HEK293T (cell line): ENCODE measurements around the gene APPL2.

ENCODE experiments used
- ELF4 ChIP-seq: fragments of 450-650 bp; IDR thresholded peaks from 2 replicates; pipeline ENCODE4 v1.6.1; 2017; ENCODE audit warnings: antibody characterized with exemption
- HDGF ChIP-seq: fragments of 450-650 bp; IDR thresholded peaks from 2 replicates; pipeline ENCODE4 v1.6.1; 2017; ENCODE audit warnings: antibody characterized with exemption, borderline replicate concordance
- LEF1 ChIP-seq: fragments of 450-650 bp; IDR thresholded peaks from 2 replicates; pipeline ENCODE4 v1.6.1; 2017; ENCODE audit warnings: mild to moderate bottlenecking, borderline replicate concordance
- SP1 ChIP-seq: fragments of 450-650 bp; IDR thresholded peaks from 2 replicates; pipeline ENCODE4 v1.6.1; 2017

DNA sequence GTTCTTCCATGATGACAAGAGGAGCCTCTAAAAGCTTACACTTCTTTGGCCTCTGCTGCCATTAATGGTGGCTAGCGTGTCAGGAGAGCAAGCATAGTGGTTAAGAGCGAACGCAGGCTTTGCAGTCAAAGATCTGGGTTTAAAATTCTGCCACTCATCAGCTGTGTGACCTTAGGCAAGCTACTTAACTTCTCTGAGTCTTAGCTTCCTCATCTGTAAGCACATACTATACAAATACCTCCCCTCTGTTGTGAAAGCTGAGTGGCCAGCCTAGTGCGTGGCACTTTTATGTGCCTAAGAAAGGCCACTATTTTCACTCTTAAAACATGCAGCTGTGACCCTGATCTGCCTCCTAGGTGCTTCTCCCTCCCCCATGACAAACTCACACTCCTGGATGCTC is 11.6 kb downstream of the APPL2 start:
- no peak for TF ChIP-seq ELF4
- TF ChIP-seq HDGF = no peak
- TF ChIP-seq SP1 = no peak
- TF ChIP-seq LEF1 = no peak
